Kidney (tissue), 14 donors: ENCODE measurements around the gene IPP. TPM values are rescaled to one million over a fixed set of nuclear protein-coding genes. Genes with fewer than 3 reads are reported as not detected.

ENCODE experiments used
- DNase-seq, 5 donors: peaks; one replicate each; pipeline ENCODE4 v3.0.0-alpha.2; 2013 to 2020
- FAIRE-seq: peaks from 2 replicates; lab custom pipeline; 2012; peaks lifted over from hg19 to GRCh38; lab: Jason Lieb, UNC
- H3K27ac ChIP-seq, 2 donors: one replicate each; pipeline ENCODE4 v1.7.0; 2013; ENCODE audit warnings: low read depth in 2 of 2, low read length in 2 of 2, inconsistent platforms in 1 of 2
- H3K27me3 ChIP-seq: one replicate; pipeline ENCODE4 v1.7.1; 2013; ENCODE audit warnings: low read length, inconsistent platforms; ENCODE audit not compliant: control insufficient read depth, insufficient read depth
- H3K36me3 ChIP-seq, 3 donors: one replicate each; pipeline versions ENCODE4 v1.7.0 to v1.7.1; 2013; ENCODE audit warnings: low read length in 3 of 3, control low read depth in 1 of 3, inconsistent platforms in 1 of 3; ENCODE audit not compliant: insufficient read depth in 3 of 3, control insufficient read depth in 2 of 3
- H3K4me1 ChIP-seq, 3 donors: one replicate each; pipeline versions ENCODE4 v1.7.0 to v1.7.1; 2013; ENCODE audit warnings: low read length in 3 of 3, inconsistent platforms in 1 of 3, low read depth in 1 of 3; ENCODE audit not compliant: control insufficient read depth in 2 of 3, insufficient read depth in 2 of 3
- H3K4me3 ChIP-seq, 3 donors: one replicate each; pipeline versions ENCODE4 v1.7.0 to v1.8.1; 2013; ENCODE audit warnings: low read length in 3 of 3, control low read depth in 1 of 3, inconsistent platforms in 1 of 3
- H3K9ac ChIP-seq, 3 donors: one replicate each; pipeline versions ENCODE4 v1.7.0 to v1.7.1; 2013; ENCODE audit warnings: low read length in 3 of 3, control low read depth in 1 of 3, inconsistent platforms in 1 of 3
- H3K9me3 ChIP-seq, 3 donors: one replicate each; pipeline versions ENCODE4 v1.7.0 to v1.7.1; 2013; ENCODE audit warnings: low read length in 3 of 3, control low read depth in 1 of 3, inconsistent platforms in 1 of 3; ENCODE audit not compliant: control insufficient read depth in 2 of 3, insufficient read depth in 1 of 3
- intact Hi-C: fragments of 100-400 bp; cut with DNase I; formaldehyde crosslinking; loops from one replicate; pipeline ENCODE4 v1.11.1; 2022
- polyA plus RNA-seq: library from polyadenylated mRNA; stranded (reverse); fragments of 350-450 nt; fragmentation: Illumina TruSeq; extraction: RNeasy Lipid Tissue Mini Kit (QIAGEN cat#74804); gene quantifications from one replicate; pipeline ENCODE4 v1.2.3, GENCODE V29; 2014; ENCODE audit warnings: low read depth, low replicate concordance; ENCODE audit not compliant: insufficient read depth
- total RNA-seq: library from RNA; stranded (reverse); fragmentation: NEBNext Ultra II Directional; extraction: Animal tissue kit (Norgen Biotek cat#: 25700); gene quantifications from one replicate; pipeline ENCODE4 v1.2.1, GENCODE V29; 2021
- TF ChIP-seq, protein P1 (sequence below): IDR thresholded peaks from 3 replicates; pipeline ENCODE4 v1.5.1; 2012; ENCODE audit warnings: mild to moderate bottlenecking, moderate library complexity, borderline replicate concordance; ENCODE audit not compliant: insufficient read depth; ENCODE audit errors: extremely low read depth
- donor health status: control.
- donor health status: control.
- donor health status: control.
- donor health status: control.
- donor health status: control.
- donor health status: DM: yes; HTN: yes; CAD: no.
- donor health status: Normal renal cell carcinoma (clear cell type).

Gene IPP
- total and polyA plus RNA-seq, 2 donors from 2014 or later = 6.3 to 20.0 TPM

- no peaks in the 10 kb centered on the region for H3K27me3 ChIP-seq
- no peaks in the 10 kb centered on the region for H3K9me3 ChIP-seq
- no peak overlapping the region for H3K9ac ChIP-seq
- intact Hi-C loops = no loop called here
- TF ChIP-seq, protein P1, sequence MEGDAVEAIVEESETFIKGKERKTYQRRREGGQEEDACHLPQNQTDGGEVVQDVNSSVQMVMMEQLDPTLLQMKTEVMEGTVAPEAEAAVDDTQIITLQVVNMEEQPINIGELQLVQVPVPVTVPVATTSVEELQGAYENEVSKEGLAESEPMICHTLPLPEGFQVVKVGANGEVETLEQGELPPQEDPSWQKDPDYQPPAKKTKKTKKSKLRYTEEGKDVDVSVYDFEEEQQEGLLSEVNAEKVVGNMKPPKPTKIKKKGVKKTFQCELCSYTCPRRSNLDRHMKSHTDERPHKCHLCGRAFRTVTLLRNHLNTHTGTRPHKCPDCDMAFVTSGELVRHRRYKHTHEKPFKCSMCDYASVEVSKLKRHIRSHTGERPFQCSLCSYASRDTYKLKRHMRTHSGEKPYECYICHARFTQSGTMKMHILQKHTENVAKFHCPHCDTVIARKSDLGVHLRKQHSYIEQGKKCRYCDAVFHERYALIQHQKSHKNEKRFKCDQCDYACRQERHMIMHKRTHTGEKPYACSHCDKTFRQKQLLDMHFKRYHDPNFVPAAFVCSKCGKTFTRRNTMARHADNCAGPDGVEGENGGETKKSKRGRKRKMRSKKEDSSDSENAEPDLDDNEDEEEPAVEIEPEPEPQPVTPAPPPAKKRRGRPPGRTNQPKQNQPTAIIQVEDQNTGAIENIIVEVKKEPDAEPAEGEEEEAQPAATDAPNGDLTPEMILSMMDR = no peak
- DNase-seq (no peak), FAIRE-seq (no peak)
- no peaks in the 10 kb centered on the region for H3K36me3 ChIP-seq
- H3K27ac ChIP-seq = no peak overlapping the region
- H3K4me3 ChIP-seq = no peak overlapping the region
- H3K4me1 ChIP-seq = no peaks in the 10 kb centered on the region
Observed at GRCh38 chr1:45785583-45785982, 35.1 kb upstream of the IPP start.

DNA sequence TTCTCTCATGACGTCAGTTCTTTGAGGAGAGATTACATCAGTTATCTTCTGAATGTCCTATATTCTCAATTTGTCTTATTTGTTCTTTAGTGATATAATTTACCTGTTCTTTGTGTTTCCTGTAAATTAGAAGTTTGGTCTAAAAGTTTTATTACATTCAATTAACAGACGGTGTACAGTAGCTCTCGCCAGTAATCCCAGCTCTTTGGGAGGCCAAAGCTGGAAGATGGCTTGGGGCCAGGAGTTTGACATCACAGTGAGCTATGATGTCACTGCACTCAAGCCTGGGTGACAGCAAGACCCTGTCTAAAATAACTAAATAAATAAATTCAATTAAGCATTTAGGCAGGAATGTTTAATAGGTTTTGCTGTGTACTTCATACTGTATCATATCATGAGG lies 25.3 kb upstream of the IPP start:
- DNase-seq (no peak), FAIRE-seq (no peak)
- H3K9ac ChIP-seq = no peak overlapping the region
- intact Hi-C loops = no loop called here
- H3K36me3 ChIP-seq = no peaks in the 10 kb centered on the region
- no peaks in the 10 kb centered on the region for H3K27me3 ChIP-seq
- H3K4me1 ChIP-seq = no peaks in the 10 kb centered on the region
- no peak overlapping the region for H3K27ac ChIP-seq
- H3K4me3 ChIP-seq = no peak overlapping the region
- TF ChIP-seq, protein P1 = no peak
- H3K9me3 ChIP-seq = no peaks in the 10 kb centered on the region

DNA sequence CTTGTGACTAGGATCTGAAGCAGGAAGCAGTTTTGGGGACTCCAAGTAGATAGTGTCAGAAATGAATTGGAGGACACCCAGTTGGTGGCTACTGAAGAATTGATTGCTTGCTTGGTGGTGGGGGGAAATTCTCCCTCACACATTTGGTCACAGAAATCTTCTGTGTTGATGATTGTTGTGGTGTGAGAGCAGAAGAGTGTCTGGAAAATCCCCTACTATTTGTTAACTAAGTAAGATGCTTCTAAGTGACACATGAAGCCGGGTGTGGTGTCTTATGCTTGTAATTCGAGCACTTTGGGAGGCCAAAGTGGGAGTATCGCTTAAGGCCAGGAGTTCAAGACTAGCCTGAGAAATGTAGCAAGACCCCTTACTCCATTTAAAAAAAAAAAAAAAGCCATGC lies 22.5 kb upstream of the IPP start:
- no peak for FAIRE-seq
- H3K4me1 ChIP-seq = no peaks in the 10 kb centered on the region
- H3K9me3 ChIP-seq = no peaks in the 10 kb centered on the region
- no peak for DNase-seq
- H3K27me3 ChIP-seq = no peaks in the 10 kb centered on the region
- no peak overlapping the region for H3K9ac ChIP-seq
- H3K27ac ChIP-seq = no peak overlapping the region
- no peaks in the 10 kb centered on the region for H3K36me3 ChIP-seq
- no peak overlapping the region for H3K4me3 ChIP-seq
- TF ChIP-seq, protein P1 = no peak
- intact Hi-C loops = no loop called here
